Measurements from ENCODE around the gene PDE11A. TPM values are rescaled to one million over a fixed set of nuclear protein-coding genes. Genes with fewer than 3 reads are reported as not detected.

The PDE11A gene
- total RNA-seq, 1 experiment from 2014 or later: 1.4 TPM

DNA sequence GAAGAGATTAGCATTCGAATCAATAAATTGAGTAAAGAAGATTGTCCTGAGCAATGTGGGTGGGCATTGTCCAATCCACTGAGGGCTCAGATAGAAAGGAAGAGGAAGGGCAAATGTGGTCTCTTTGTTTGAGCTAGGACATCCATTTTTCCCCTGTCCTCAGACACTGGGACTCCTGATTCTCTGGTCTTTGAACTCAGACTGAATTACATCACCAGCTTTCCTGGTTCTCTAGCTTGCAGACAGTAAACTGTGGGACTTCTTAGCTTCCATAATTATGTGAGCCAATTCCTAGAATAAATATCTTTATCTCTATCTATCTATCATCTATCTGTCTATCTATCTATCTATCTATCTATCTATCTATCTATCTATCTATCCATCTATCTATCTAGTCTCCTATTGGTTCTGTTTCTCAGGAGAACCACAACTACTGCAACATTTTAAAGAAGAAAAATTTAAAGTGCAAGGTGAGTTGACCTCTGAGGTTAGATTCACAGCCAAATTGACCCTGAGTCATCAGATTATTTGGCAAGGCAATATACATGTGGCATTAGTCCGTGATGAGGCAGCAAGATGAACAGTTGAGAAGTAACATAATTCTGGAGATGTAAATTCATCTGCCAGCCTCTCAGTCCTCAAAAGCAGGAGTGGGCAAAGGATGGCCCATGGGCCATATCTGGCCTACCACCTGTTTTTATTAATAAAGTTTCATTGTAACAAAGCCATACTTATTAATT lies 191.4 kb downstream of the PDE11A start:
- no peak for DNase-seq
- TF ChIP-seq, protein P1, sequence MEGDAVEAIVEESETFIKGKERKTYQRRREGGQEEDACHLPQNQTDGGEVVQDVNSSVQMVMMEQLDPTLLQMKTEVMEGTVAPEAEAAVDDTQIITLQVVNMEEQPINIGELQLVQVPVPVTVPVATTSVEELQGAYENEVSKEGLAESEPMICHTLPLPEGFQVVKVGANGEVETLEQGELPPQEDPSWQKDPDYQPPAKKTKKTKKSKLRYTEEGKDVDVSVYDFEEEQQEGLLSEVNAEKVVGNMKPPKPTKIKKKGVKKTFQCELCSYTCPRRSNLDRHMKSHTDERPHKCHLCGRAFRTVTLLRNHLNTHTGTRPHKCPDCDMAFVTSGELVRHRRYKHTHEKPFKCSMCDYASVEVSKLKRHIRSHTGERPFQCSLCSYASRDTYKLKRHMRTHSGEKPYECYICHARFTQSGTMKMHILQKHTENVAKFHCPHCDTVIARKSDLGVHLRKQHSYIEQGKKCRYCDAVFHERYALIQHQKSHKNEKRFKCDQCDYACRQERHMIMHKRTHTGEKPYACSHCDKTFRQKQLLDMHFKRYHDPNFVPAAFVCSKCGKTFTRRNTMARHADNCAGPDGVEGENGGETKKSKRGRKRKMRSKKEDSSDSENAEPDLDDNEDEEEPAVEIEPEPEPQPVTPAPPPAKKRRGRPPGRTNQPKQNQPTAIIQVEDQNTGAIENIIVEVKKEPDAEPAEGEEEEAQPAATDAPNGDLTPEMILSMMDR (IDR thresholded peaks at IDR 0.05; ENCODE audit: unreplicated experiment): no peak
- CTCF ChIA-PET: interaction anchor here (0.6 kb wide), 2 partner anchors 13 to 1355 kb away, joined by 5 to 7 read pairs; no protein-coding TSS in a partner anchor
- no peak overlapping the region for H3K4me3 Mint-ChIP-seq (ENCODE audit: low read depth, unreplicated experiment)
- peaks cover 18% of the 10 kb centered on the region for H3K27me3 Mint-ChIP-seq (ENCODE audit: unreplicated experiment)
- H3K4me1 Mint-ChIP-seq (ENCODE audit: low read depth, unreplicated experiment): no peaks in the 10 kb centered on the region
- H3K36me3 Mint-ChIP-seq (ENCODE audit: insufficient read depth, unreplicated experiment): no peaks in the 10 kb centered on the region
- intact Hi-C loops (cut with micrococcal nuclease; ENCODE audit: unreplicated experiment): no loop called here
- no TSS peak for BruUV-seq (replicated peaks)
- no peaks in the 10 kb centered on the region for H3K9me3 Mint-ChIP-seq (ENCODE audit: low read depth, unreplicated experiment)
- H3K27ac Mint-ChIP-seq (ENCODE audit: unreplicated experiment): no peak overlapping the region

- Mint-ChIP-seq H3K27me3 (ENCODE audit: unreplicated experiment) (peaks cover 16% of the 10 kb centered on the region), H3K27ac (ENCODE audit: unreplicated experiment) (no peak overlapping the region), H3K36me3 (ENCODE audit: insufficient read depth, unreplicated experiment) (no peaks in the 10 kb centered on the region), H3K9me3 (ENCODE audit: low read depth, unreplicated experiment) (no peaks in the 10 kb centered on the region), H3K4me3 (ENCODE audit: low read depth, unreplicated experiment) (no peak overlapping the region), H3K4me1 (ENCODE audit: low read depth, unreplicated experiment) (no peaks in the 10 kb centered on the region)
- intact Hi-C loops (cut with micrococcal nuclease; ENCODE audit: unreplicated experiment): no loop called here
- no TSS peak for BruUV-seq (replicated peaks)
- TF ChIP-seq, protein P1 (IDR thresholded peaks at IDR 0.05; ENCODE audit: unreplicated experiment): no peak
- no peak for DNase-seq
- CTCF ChIA-PET: no interaction called here
Measured at GRCh38 chr2:177880285-177880684, 192.3 kb downstream of the PDE11A start.

GRCh38 chr2:177876950-177877349 lies 195.6 kb downstream of the PDE11A start:
- TF ChIP-seq, protein P1 (IDR thresholded peaks at IDR 0.05; ENCODE audit: unreplicated experiment): no peak
- no TSS peak for BruUV-seq (replicated peaks)
- no peaks in the 10 kb centered on the region for H3K4me1 Mint-ChIP-seq (ENCODE audit: low read depth, unreplicated experiment)
- DNase-seq: no peak
- H3K9me3 Mint-ChIP-seq (ENCODE audit: low read depth, unreplicated experiment): no peaks in the 10 kb centered on the region
- CTCF ChIA-PET: no interaction called here
- H3K27me3 Mint-ChIP-seq (ENCODE audit: unreplicated experiment): no peaks in the 10 kb centered on the region
- no peaks in the 10 kb centered on the region for H3K36me3 Mint-ChIP-seq (ENCODE audit: insufficient read depth, unreplicated experiment)
- no peak overlapping the region for H3K4me3 Mint-ChIP-seq (ENCODE audit: low read depth, unreplicated experiment)
- no peak overlapping the region for H3K27ac Mint-ChIP-seq (ENCODE audit: unreplicated experiment)
- intact Hi-C loops (cut with micrococcal nuclease; ENCODE audit: unreplicated experiment): no loop called here

GRCh38 chr2:177874686-177875085 lies 197.9 kb downstream of the PDE11A start:
- Mint-ChIP-seq H3K36me3 (ENCODE audit: insufficient read depth, unreplicated experiment) (no peaks in the 10 kb centered on the region), H3K4me3 (ENCODE audit: low read depth, unreplicated experiment) (no peak overlapping the region), H3K27ac (ENCODE audit: unreplicated experiment) (no peak overlapping the region), H3K4me1 (ENCODE audit: low read depth, unreplicated experiment) (no peaks in the 10 kb centered on the region), H3K27me3 (ENCODE audit: unreplicated experiment) (no peaks in the 10 kb centered on the region), H3K9me3 (ENCODE audit: low read depth, unreplicated experiment) (no peaks in the 10 kb centered on the region)
- TF ChIP-seq, protein P1 (IDR thresholded peaks at IDR 0.05; ENCODE audit: unreplicated experiment): no peak
- DNase-seq: no peak
- intact Hi-C loops (cut with micrococcal nuclease; ENCODE audit: unreplicated experiment): no loop called here
- CTCF ChIA-PET: interaction anchor here (0.7 kb wide), 1 partner anchor 44 kb away, joined by 3 read pairs; no protein-coding TSS in a partner anchor
- BruUV-seq (replicated peaks): no TSS peak

Measured in Calu3 (cell line).